ENCODE data around the gene ARMC2.
"Not testable (repeated sequence)": the region's sequence is repeated elsewhere in the genome, so short reads cannot be mapped to it uniquely, and the experiment has no call there.

ARMC2 gene

GRCh38 chr6:108957221-108957620, 109.0 kb downstream of the ARMC2 start:
- no peak for FAIRE-seq

GRCh38 chr6:108958900-108959770, 110.9 kb downstream of the ARMC2 start:
- no peak for FAIRE-seq

- no peak for FAIRE-seq
These were observed 111.9 kb downstream of the ARMC2 start for GRCh38 chr6:108959972-108960582.

- no peak for FAIRE-seq
These were observed 112.4 kb downstream of the ARMC2 start for GRCh38 chr6:108960601-108961000.

- FAIRE-seq = no peak
These were observed 112.9 kb downstream of the ARMC2 start for GRCh38 chr6:108961077-108961476.

GRCh38 chr6:108961985-108962384, 113.8 kb downstream of the ARMC2 start:
- no peak for FAIRE-seq

GRCh38 chr6:108966251-108966650, 118.0 kb downstream of the ARMC2 start:
- FAIRE-seq = no peak

GRCh38 chr6:108966855-108967755, 118.9 kb downstream of the ARMC2 start:
- no peak for FAIRE-seq

- no peak for FAIRE-seq
These were observed 120.4 kb downstream of the ARMC2 start for GRCh38 chr6:108968325-108969316.

- FAIRE-seq = no peak
These were observed 121.6 kb downstream of the ARMC2 start for GRCh38 chr6:108969776-108970175.

- no peak for FAIRE-seq
These were observed 126.0 kb downstream of the ARMC2 start for GRCh38 chr6:108974201-108974600.

DNA sequence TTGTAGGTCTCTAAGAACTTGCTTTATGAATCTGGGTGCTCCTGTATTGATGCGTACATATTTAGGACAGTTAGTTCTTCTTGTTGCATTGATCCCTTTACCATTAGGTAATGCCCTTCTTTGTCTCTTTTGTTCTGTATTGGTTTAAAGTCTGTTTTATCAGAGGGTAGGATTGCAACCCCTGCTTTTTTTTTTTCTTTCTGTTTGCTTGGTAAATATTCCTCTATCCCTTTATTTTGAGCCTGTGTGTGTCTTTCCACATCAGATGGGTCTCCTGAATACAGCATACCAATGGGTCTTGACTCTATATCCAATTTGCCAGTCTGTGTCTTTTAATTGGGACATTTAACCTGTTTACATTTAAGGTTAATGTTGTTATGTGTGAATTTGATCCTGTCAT, 130.4 kb downstream of the ARMC2 start:
- not testable (repeated sequence) for FAIRE-seq

GRCh38 chr6:108982154-108983113, 134.2 kb downstream of the ARMC2 start:
- no peak for FAIRE-seq

- no peak for FAIRE-seq
These were observed 134.9 kb downstream of the ARMC2 start for GRCh38 chr6:108983151-108983550.

GRCh38 chr6:108985301-108985700, 137.1 kb downstream of the ARMC2 start:
- no peak for FAIRE-seq

GRCh38 chr6:108987156-108987555, 138.9 kb downstream of the ARMC2 start:
- no peak for FAIRE-seq

GRCh38 chr6:108988296-108988695, 140.1 kb downstream of the ARMC2 start:
- no peak for FAIRE-seq

DNA sequence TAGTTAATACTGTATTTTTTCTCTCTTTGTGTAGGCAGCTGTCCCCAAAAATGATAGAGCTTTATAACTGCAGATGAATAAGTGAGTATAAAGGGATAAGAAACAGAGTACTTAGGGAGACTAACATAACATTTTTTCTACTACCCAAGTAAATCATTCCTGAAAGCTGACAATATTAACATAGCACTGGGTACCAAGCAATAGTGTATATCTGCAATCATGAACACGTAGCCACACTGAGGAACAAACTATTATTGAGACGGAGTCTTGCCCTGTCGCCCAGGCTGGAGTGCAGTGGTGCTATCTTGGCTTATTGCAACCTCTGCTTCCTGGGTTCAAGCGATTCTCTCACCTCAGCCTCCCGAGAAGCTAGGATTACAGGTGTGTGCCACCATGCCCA, 140.5 kb downstream of the ARMC2 start:
- no peak for FAIRE-seq

- FAIRE-seq = no peak
These were observed 141.5 kb downstream of the ARMC2 start for GRCh38 chr6:108989700-108990099.

- no peak for FAIRE-seq
These were observed 145.7 kb downstream of the ARMC2 start for GRCh38 chr6:108993876-108994275.

- FAIRE-seq = no peak
These were observed 147.1 kb downstream of the ARMC2 start for GRCh38 chr6:108995296-108995695.
